CD4-positive, CD25-positive, alpha-beta regulatory T cell (primary cell): Measurements from ENCODE around the gene SLC16A2. TPM values are rescaled to one million over a fixed set of nuclear protein-coding genes. Genes with fewer than 3 reads are reported as not detected.

ENCODE experiments used
- ATAC-seq, 2 donors: fragments of 150-1000 bp; cut with Tn5 transposase; one replicate each; pipeline ENCODE4 v1.10.0; 2021; ENCODE audit warnings: low read depth in 2 of 2, moderate number of reproducible peaks in 2 of 2, moderate library complexity in 1 of 2
- DNase-seq, 3 donors: peaks; one replicate each; pipeline versions ENCODE4 v3.0.0 to v3.0.0-alpha.2; 2012 to 2022; ENCODE audit warnings: mixed read lengths in 1 of 3
- H3K27ac ChIP-seq: one replicate; pipeline ENCODE4 v1.7.0; 2013; ENCODE audit warnings: mild to moderate bottlenecking, low read length; ENCODE audit not compliant: insufficient read depth, poor library complexity, severe bottlenecking
- H3K27me3 ChIP-seq: one replicate; pipeline ENCODE4 v1.7.0; 2013; ENCODE audit warnings: low read length; ENCODE audit not compliant: control insufficient read depth, insufficient read depth
- H3K36me3 ChIP-seq: one replicate; pipeline ENCODE4 v1.7.0; 2013; ENCODE audit warnings: mild to moderate bottlenecking, low read length, moderate library complexity; ENCODE audit not compliant: control insufficient read depth, insufficient read depth
- H3K4me1 ChIP-seq: 2 replicates; pipeline ENCODE4 v1.7.0; 2013; ENCODE audit warnings: mild to moderate bottlenecking, low read length; ENCODE audit not compliant: insufficient read depth, control insufficient read depth, poor library complexity, severe bottlenecking
- H3K4me3 ChIP-seq: one replicate; pipeline ENCODE4 v1.7.0; 2013; ENCODE audit warnings: low read depth, mild to moderate bottlenecking, low read length, moderate library complexity
- H3K9me3 ChIP-seq, 2 experiments: 1 replicate in 1 of 2; 2 replicates in 1 of 2; pipeline ENCODE4 v1.7.0; 2013; ENCODE audit warnings: low read length in 2 of 2, mild to moderate bottlenecking in 1 of 2, moderate library complexity in 1 of 2; ENCODE audit not compliant: control insufficient read depth in 2 of 2
- H3K27ac Mint-ChIP-seq, 3 donors: one replicate each; pipeline ENCODE4 v1.8.0; 2020 to 2022; ENCODE audit warnings: mild to moderate bottlenecking in 3 of 3, mixed read lengths in 3 of 3, moderate library complexity in 2 of 3
- H3K27me3 Mint-ChIP-seq: one replicate; pipeline ENCODE4 v1.8.0; 2022; ENCODE audit warnings: mild to moderate bottlenecking, mixed read lengths
- H3K36me3 Mint-ChIP-seq: one replicate; pipeline ENCODE4 v1.8.0; 2020; ENCODE audit warnings: mixed read lengths
- H3K4me1 Mint-ChIP-seq, 4 donors: one replicate each; pipeline ENCODE4 v1.8.0; 2020 to 2022; ENCODE audit warnings: mixed read lengths in 4 of 4, mild to moderate bottlenecking in 1 of 4
- H3K4me3 Mint-ChIP-seq, 4 donors: one replicate each; pipeline ENCODE4 v1.8.0; 2020 to 2022; ENCODE audit warnings: mild to moderate bottlenecking in 4 of 4, mixed read lengths in 4 of 4, moderate library complexity in 3 of 4
- H3K9me3 Mint-ChIP-seq, 7 donors: one replicate each; pipeline ENCODE4 v1.8.0; 2020 to 2022; ENCODE audit warnings: mixed read lengths in 7 of 7, mild to moderate bottlenecking in 3 of 7, moderate library complexity in 2 of 7
- polyA plus RNA-seq, 4 donors: library from polyadenylated mRNA; unstranded; fragments of 300-500 nt; fragmentation: Illumina TruSeq; gene quantifications; one replicate each; pipeline ENCODE4 v1.2.3, GENCODE V29; 2021
- total RNA-seq: library from RNA; stranded (reverse); gene quantifications from one replicate; pipeline ENCODE4 v1.2.3, GENCODE V29; 2022

SLC16A2 gene
- total and polyA plus RNA-seq, 5 donors from 2014 or later: 0.15 to 0.17 TPM; not detected in 3

DNA sequence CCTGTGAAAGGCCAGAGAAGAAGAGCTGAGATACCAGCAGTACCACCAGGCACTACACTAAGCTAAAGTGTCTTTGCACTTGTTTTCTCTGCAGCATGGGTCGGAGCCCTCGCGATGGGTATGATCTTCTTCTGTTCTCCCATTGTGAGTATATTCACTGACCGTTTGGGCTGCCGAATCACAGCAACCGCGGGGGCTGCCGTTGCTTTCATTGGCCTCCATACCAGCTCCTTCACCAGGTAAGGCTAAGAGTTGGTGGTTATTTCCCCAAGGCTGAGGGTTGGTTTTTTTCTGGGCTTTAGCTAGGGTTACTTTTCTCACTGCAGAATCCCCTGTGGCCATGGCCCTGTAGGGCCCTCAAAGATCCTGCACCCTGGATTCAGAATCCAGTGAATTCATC lies 99.6 kb downstream of the SLC16A2 start:
- no peak overlapping the region for H3K27ac Mint-ChIP-seq
- H3K4me1 ChIP-seq: no peaks in the 10 kb centered on the region
- no peak for ATAC-seq

DNA sequence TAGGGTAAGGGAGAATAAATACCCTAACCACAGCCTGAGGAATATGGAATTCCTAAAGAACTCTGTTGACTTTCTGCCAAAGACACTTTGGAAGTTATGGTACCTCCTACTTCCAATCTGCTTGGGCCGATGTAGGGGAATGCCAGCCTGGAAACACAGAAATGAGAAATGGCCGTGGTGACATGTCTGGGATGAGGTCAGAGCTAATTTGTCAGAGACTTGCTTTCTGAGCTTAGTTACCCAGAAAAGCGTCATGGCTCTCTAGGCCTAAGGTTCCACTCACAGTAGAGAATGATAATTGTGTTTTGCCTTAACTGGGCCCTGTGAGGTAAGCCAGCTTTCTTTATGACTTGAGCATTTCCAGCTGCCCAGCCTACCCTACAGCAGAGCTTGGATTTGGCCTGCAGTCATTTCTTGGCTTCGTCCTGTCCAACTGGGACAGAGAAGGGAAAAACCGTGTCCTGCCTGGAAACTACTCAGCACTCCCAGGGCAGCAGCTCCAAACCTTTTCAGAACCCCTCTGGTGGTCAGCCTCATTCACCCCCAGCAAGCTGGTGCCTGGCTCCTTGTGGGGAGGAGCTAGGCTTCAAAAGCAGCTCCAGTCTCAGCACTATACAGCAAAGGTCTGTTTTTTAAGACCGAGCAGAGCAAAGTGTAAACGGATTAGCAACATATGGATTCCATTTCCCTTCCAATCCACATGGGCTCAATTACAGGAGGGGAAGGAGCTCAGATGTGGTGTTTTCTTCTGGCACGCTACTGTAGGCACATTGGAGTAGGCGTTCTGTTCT lies 100.9 kb downstream of the SLC16A2 start:
- H3K4me3 ChIP-seq: no peak overlapping the region
- H3K27ac ChIP-seq: no peak overlapping the region
- Mint-ChIP-seq H3K36me3 (no peaks in the 10 kb centered on the region), H3K27me3 (no peaks in the 10 kb centered on the region), H3K9me3 (peaks cover 0 to 5% (median 0%) of the 10 kb centered on the region in 7 donors), H3K4me3 (no peak overlapping the region), H3K4me1 (no peaks in the 10 kb centered on the region), H3K27ac (no peak overlapping the region)
- no peaks in the 10 kb centered on the region for H3K36me3 ChIP-seq
- DNase-seq: no peak
- H3K4me1 ChIP-seq: no peaks in the 10 kb centered on the region
- no peak for ATAC-seq
- no peaks in the 10 kb centered on the region for H3K9me3 ChIP-seq
- no peaks in the 10 kb centered on the region for H3K27me3 ChIP-seq

More for the DNA sequence above, 99.6 kb downstream of the SLC16A2 start:
- no peak overlapping the region for H3K4me3 Mint-ChIP-seq
- no peaks in the 10 kb centered on the region for H3K36me3 Mint-ChIP-seq
- H3K9me3 Mint-ChIP-seq: peaks cover 0 to 5% (median 0%) of the 10 kb centered on the region in 7 donors
- no peak for DNase-seq
- no peaks in the 10 kb centered on the region for H3K4me1 Mint-ChIP-seq
- H3K27ac ChIP-seq: no peak overlapping the region
- H3K27me3 Mint-ChIP-seq: no peaks in the 10 kb centered on the region
- no peaks in the 10 kb centered on the region for H3K36me3 ChIP-seq
- no peaks in the 10 kb centered on the region for H3K9me3 ChIP-seq
- H3K27me3 ChIP-seq: no peaks in the 10 kb centered on the region
- no peak overlapping the region for H3K4me3 ChIP-seq

DNA sequence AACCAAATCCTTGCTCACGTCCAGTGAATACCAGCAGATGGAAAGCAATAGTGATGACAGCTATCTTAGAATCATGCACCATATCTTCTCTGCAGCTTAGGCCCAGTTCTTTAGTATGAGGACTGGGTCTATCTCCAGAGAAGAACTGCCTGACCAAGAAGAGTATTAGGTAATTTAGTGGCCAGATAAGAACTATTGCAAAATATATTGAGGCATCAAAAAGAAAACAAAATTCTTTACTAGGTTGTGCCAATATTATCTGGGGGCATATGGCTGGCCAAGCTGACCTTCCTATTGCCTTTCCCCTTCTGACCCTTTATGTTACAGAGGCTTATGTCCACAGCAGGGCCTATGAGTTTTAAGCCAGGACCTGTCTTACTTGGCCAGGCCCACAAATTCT lies 101.9 kb downstream of the SLC16A2 start:
- H3K36me3 Mint-ChIP-seq: no peaks in the 10 kb centered on the region

DNA sequence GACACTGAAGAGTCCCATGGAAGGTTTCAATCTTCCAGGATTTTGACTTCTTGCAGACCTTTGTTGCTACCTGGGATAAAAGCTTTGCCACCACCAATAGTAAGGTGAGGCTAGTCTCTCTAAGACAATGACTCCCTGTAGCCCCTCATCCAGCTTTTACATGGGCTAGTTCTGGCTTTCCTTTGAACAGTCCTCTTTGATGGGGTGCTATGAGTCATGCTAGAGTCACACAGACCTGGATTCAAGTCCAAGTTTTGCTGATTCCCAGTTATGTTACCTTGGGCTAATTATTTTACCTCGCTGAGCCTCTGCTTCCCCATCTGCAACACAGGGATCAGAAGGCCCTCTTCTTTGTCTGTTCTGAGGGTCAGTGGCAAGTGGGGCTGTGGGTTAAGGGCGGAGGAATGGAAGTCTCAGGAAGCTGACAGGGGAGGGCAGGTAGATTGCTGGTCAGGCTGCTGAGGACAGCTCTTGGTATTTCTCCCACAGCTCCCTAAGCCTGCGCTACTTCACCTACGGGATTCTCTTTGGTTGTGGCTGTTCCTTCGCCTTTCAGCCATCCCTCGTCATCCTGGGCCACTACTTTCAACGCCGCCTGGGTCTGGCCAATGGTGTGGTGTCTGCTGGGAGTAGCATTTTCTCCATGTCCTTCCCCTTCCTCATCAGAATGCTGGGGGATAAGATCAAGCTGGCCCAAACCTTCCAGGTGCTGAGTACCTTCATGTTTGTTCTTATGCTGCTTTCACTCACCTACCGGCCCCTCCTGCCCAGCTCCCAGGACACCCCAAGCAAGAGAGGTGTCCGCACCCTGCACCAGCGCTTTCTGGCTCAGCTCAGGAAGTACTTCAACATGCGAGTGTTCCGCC lies 102.8 kb downstream of the SLC16A2 start:
- DNase-seq (no peak), ATAC-seq (no peak)
- H3K36me3 Mint-ChIP-seq: no peaks in the 10 kb centered on the region
- H3K4me1 ChIP-seq: no peaks in the 10 kb centered on the region
- no peaks in the 10 kb centered on the region for H3K9me3 Mint-ChIP-seq
- no peak overlapping the region for H3K27ac ChIP-seq
- H3K9me3 ChIP-seq: no peaks in the 10 kb centered on the region
- H3K27me3 Mint-ChIP-seq: no peaks in the 10 kb centered on the region
- H3K4me3 ChIP-seq: no peak overlapping the region
- H3K27ac Mint-ChIP-seq: no peak overlapping the region
- H3K4me3 Mint-ChIP-seq: no peak overlapping the region
- no peaks in the 10 kb centered on the region for H3K36me3 ChIP-seq
- H3K27me3 ChIP-seq: no peaks in the 10 kb centered on the region
- H3K4me1 Mint-ChIP-seq: no peaks in the 10 kb centered on the region

More for the DNA sequence above, 101.9 kb downstream of the SLC16A2 start:
- Mint-ChIP-seq H3K4me3 (no peak overlapping the region), H3K27me3 (no peaks in the 10 kb centered on the region), H3K27ac (no peak overlapping the region), H3K9me3 (no peaks in the 10 kb centered on the region), H3K4me1 (no peaks in the 10 kb centered on the region)
- H3K27ac ChIP-seq: no peak overlapping the region
- ATAC-seq (no peak), DNase-seq (no peak)
- no peaks in the 10 kb centered on the region for H3K27me3 ChIP-seq
- H3K4me3 ChIP-seq: no peak overlapping the region
- H3K4me1 ChIP-seq: no peaks in the 10 kb centered on the region
- no peaks in the 10 kb centered on the region for H3K36me3 ChIP-seq
- no peaks in the 10 kb centered on the region for H3K9me3 ChIP-seq

DNA sequence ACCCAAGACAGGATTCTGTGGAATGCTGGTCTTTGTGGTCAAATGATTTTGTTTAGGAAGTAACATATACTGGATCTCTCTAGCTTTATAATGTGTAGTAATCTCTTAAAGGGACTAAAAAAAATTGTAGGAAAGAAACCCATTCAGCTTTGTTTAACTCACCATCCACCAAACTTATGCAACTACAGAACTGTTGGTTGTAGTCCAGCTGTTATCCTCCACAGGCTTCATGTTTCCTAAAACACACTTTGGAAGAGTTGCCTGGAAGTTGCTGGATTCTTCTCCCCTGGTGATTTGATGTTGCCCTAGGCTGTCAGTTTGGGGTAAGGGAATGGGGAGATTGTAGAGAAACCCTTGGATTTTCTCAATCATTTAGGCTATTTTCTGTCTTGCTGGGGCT lies 103.8 kb downstream of the SLC16A2 start:
- no peaks in the 10 kb centered on the region for H3K4me1 ChIP-seq
- H3K4me3 Mint-ChIP-seq: no peak overlapping the region
- no peaks in the 10 kb centered on the region for H3K36me3 ChIP-seq
- no peaks in the 10 kb centered on the region for H3K27me3 Mint-ChIP-seq
- no peaks in the 10 kb centered on the region for H3K4me1 Mint-ChIP-seq
- H3K27ac Mint-ChIP-seq: no peak overlapping the region
- no peaks in the 10 kb centered on the region for H3K36me3 Mint-ChIP-seq
- H3K4me3 ChIP-seq: no peak overlapping the region
- H3K27ac ChIP-seq: no peak overlapping the region
- no peaks in the 10 kb centered on the region for H3K27me3 ChIP-seq
- DNase-seq (no peak), ATAC-seq (no peak)
- H3K9me3 ChIP-seq: no peaks in the 10 kb centered on the region
- no peaks in the 10 kb centered on the region for H3K9me3 Mint-ChIP-seq

DNA sequence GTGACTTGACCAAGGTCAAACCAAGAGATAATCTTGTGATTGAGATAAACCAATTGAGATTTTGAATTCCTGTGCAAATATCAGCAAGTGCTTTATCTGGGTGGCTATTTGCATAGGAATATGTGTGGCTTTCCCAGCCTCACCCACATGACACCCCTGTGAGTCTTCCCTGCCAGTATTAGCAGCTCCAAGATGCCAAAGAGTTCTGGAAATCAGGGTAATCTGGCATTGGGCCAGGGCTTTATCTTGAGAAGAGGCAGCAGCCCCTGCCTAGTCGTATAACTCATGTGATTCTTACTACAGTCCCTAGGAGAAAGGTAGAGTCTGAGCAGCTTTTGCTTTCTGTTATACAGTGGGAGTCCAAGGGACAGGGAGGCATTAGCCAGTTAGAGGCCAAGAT lies 105.5 kb downstream of the SLC16A2 start:
- no peaks in the 10 kb centered on the region for H3K36me3 ChIP-seq
- Mint-ChIP-seq H3K9me3 (no peaks in the 10 kb centered on the region), H3K4me3 (no peak overlapping the region), H3K4me1 (no peaks in the 10 kb centered on the region), H3K27ac (no peak overlapping the region), H3K27me3 (no peaks in the 10 kb centered on the region), H3K36me3 (no peaks in the 10 kb centered on the region)
- no peak overlapping the region for H3K4me3 ChIP-seq
- no peaks in the 10 kb centered on the region for H3K27me3 ChIP-seq
- H3K27ac ChIP-seq: no peak overlapping the region
- DNase-seq (no peak), ATAC-seq (no peak)
- no peaks in the 10 kb centered on the region for H3K9me3 ChIP-seq
- H3K4me1 ChIP-seq: no peaks in the 10 kb centered on the region

DNA sequence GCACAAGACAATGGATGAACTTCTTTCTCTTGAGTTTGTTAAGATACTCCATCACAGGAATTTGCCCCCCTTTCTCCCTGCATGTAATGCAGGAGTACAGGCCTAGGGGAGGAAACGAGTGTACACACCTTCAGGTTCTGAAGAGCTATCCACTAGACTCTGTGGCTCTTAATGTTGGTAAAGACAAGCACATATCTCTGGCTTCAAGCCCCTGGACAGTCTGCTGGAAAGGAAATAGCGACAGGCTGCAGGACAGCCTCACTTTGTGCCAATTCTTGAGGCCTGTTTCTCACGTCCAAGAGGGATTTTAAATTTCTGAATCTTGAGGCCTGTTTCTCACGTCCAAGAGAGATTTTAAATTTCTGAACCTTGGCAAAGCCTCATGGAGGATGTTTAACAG lies 106.1 kb downstream of the SLC16A2 start:
- Mint-ChIP-seq H3K36me3 (no peaks in the 10 kb centered on the region), H3K4me1 (no peaks in the 10 kb centered on the region), H3K27ac (no peak overlapping the region), H3K9me3 (no peaks in the 10 kb centered on the region), H3K27me3 (no peaks in the 10 kb centered on the region), H3K4me3 (no peak overlapping the region)
- H3K9me3 ChIP-seq: no peaks in the 10 kb centered on the region
- no peak overlapping the region for H3K4me3 ChIP-seq
- ATAC-seq (no peak), DNase-seq (no peak)
- H3K4me1 ChIP-seq: no peaks in the 10 kb centered on the region
- no peaks in the 10 kb centered on the region for H3K27me3 ChIP-seq
- H3K27ac ChIP-seq: no peak overlapping the region
- H3K36me3 ChIP-seq: no peaks in the 10 kb centered on the region
